H1 (cell line): ENCODE data around the gene LBH. TPM values are rescaled to one million over a fixed set of nuclear protein-coding genes. Genes with fewer than 3 reads are reported as not detected.

ENCODE experiments used
- CTCF ChIA-PET: fragments of 300-600 bp; sonication (Branson Sonifier 250); formaldehyde crosslinking; loops from one replicate; lab custom pipeline; 2021; ENCODE audit not compliant: partially characterized antibody; lab: Charles Lee
- POLR2A ChIA-PET: fragments of 300-600 bp; sonication (Branson Sonifier 250); formaldehyde crosslinking; loops from one replicate; lab custom pipeline; 2021; ENCODE audit warnings: inconsistent platforms; ENCODE audit not compliant: partially characterized antibody; lab: Charles Lee
- DNase-seq, 2 experiments: peaks; one replicate each; pipeline versions ENCODE4 v3.0.0 to v3.0.0-alpha.2; 2010 to 2022; ENCODE audit warnings: low spot score in 2 of 2, low read depth in 1 of 2, mixed read lengths in 1 of 2
- FAIRE-seq: peaks from 2 replicates; lab custom pipeline; 2011; peaks lifted over from hg19 to GRCh38; lab: Jason Lieb, UNC
- H2AFZ ChIP-seq: 2 replicates; pipeline ENCODE4 v1.8.1; 2012; ENCODE audit warnings: low read length, inconsistent platforms
- H2AK5ac ChIP-seq: 2 replicates; pipeline ENCODE4 v1.6.1; 2013; ENCODE audit warnings: low read depth, low read length
- H2BK120ac ChIP-seq: replicated peaks from 2 replicates; pipeline ENCODE3; 2013; ENCODE audit warnings: low read depth, low read length, inconsistent platforms
- H2BK12ac ChIP-seq: 2 replicates; pipeline ENCODE4 v1.6.1; 2013; ENCODE audit warnings: low read depth, low read length
- H2BK15ac ChIP-seq: 2 replicates; pipeline ENCODE4 v1.6.1; 2013; ENCODE audit warnings: low read length
- H2BK20ac ChIP-seq: 2 replicates; pipeline ENCODE4 v1.6.1; 2013; ENCODE audit warnings: low read length
- H2BK5ac ChIP-seq: 2 replicates; pipeline ENCODE4 v1.6.1; 2013; ENCODE audit warnings: low read depth, low read length
- H3K14ac ChIP-seq: 2 replicates; pipeline ENCODE4 v1.6.1; 2013; ENCODE audit warnings: inconsistent platforms; ENCODE audit not compliant: insufficient read length
- H3K18ac ChIP-seq: 2 replicates; pipeline ENCODE4 v1.6.1; 2013; ENCODE audit warnings: low read length; ENCODE audit errors: extremely low read depth
- H3K23ac ChIP-seq: 2 replicates; pipeline ENCODE4 v1.6.1; 2013; ENCODE audit warnings: inconsistent platforms; ENCODE audit not compliant: insufficient read length
- H3K23me2 ChIP-seq: 2 replicates; pipeline ENCODE4 v1.6.1; 2013; ENCODE audit warnings: low read depth, low read length
- H3K27ac ChIP-seq: 2 replicates; pipeline ENCODE4 v1.6.1; 2011; ENCODE audit warnings: low read depth, low read length, inconsistent platforms
- H3K27me3 ChIP-seq, 4 experiments: replicated peaks in 1 of 4; 1 replicate in 1 of 4; 2 replicates in 3 of 4; pipeline versions ENCODE4 v1.6.1 to v1.8.1; 2011 to 2013; ENCODE audit warnings: low read length in 3 of 4, mild to moderate bottlenecking in 3 of 4, inconsistent platforms in 2 of 4, mixed read lengths in 2 of 4, moderate library complexity in 1 of 4; ENCODE audit not compliant: control insufficient read depth in 3 of 4, insufficient read depth in 3 of 4; ENCODE audit errors: extremely low read depth in 1 of 4
- H3K36me3 ChIP-seq, 4 experiments: 2 replicates each; pipeline versions ENCODE4 v1.6.1 to v1.8.1; 2011 to 2013; ENCODE audit warnings: mild to moderate bottlenecking in 4 of 4, low read length in 3 of 4, moderate library complexity in 2 of 4, control low read depth in 1 of 4, inconsistent platforms in 1 of 4; ENCODE audit not compliant: insufficient read depth in 4 of 4, control insufficient read depth in 2 of 4
- H3K4ac ChIP-seq: replicated peaks from 2 replicates; pipeline ENCODE3; 2013; ENCODE audit warnings: low read length, low read depth, mixed read lengths, inconsistent platforms; ENCODE audit not compliant: insufficient read length
- H3K4me1 ChIP-seq, 4 experiments: replicated peaks in 1 of 4; 1 replicate in 1 of 4; 2 replicates in 3 of 4; pipeline versions ENCODE4 v1.6.1 to v1.8.1; 2011 to 2013; ENCODE audit warnings: low read length in 3 of 4, inconsistent platforms in 2 of 4, mixed read lengths in 1 of 4; ENCODE audit not compliant: insufficient read depth in 4 of 4, control insufficient read depth in 3 of 4
- H3K4me2 ChIP-seq, 2 experiments: 2 replicates each; pipeline versions ENCODE4 v1.6.1 to v1.8.1; 2011 to 2013; ENCODE audit warnings: low read depth in 2 of 2, low read length in 2 of 2, control low read depth in 1 of 2, inconsistent platforms in 1 of 2, mild to moderate bottlenecking in 1 of 2; ENCODE audit not compliant: insufficient read depth in 1 of 2
- H3K4me3 ChIP-seq, 4 experiments: fragments of 200-600, 300-600 bp in 1 of 4; sonication (generic), shearing (Covaris generic), sonication (Bioruptor Twin) in 1 of 4; 2 replicates each; pipeline versions ENCODE4 v1.5.1 to v1.8.1; 2011 to 2016; ENCODE audit warnings: low read length in 4 of 4, low read depth in 3 of 4, control low read depth in 2 of 4, inconsistent platforms in 2 of 4, mild to moderate bottlenecking in 2 of 4, mixed read lengths in 1 of 4, moderate library complexity in 1 of 4; ENCODE audit not compliant: insufficient read depth in 2 of 4; ENCODE audit errors: extremely low read depth in 1 of 4
- H3K56ac ChIP-seq: replicated peaks from 2 replicates; pipeline ENCODE3; 2013; ENCODE audit warnings: low read depth, mild to moderate bottlenecking, mixed read lengths, low read length, inconsistent platforms; ENCODE audit not compliant: insufficient read length
- H3K79me1 ChIP-seq: 2 replicates; pipeline ENCODE4 v1.6.1; 2013; ENCODE audit warnings: low read depth, low read length, control low read depth
- H3K79me2 ChIP-seq, 2 experiments: 2 replicates each; pipeline versions ENCODE4 v1.6.1 to v1.8.1; 2012 to 2013; ENCODE audit warnings: low read length in 2 of 2, mild to moderate bottlenecking in 2 of 2, inconsistent platforms in 1 of 2; ENCODE audit not compliant: insufficient read depth in 2 of 2, control insufficient read depth in 1 of 2
- H3K9ac ChIP-seq, 4 experiments: replicated peaks in 1 of 4; 1 replicate in 1 of 4; 2 replicates in 3 of 4; pipeline versions ENCODE4 v1.6.1 to v1.8.1; 2011 to 2013; ENCODE audit warnings: low read depth in 3 of 4, low read length in 3 of 4, control low read depth in 2 of 4, mild to moderate bottlenecking in 2 of 4, moderate library complexity in 2 of 4, inconsistent platforms in 1 of 4; ENCODE audit errors: extremely low read depth in 1 of 4
- H3K9me3 ChIP-seq, 2 experiments: 2 replicates each; pipeline versions ENCODE4 v1.6.1 to v1.8.1; 2012 to 2013; ENCODE audit warnings: mild to moderate bottlenecking in 2 of 2, moderate library complexity in 2 of 2, control low read depth in 1 of 2, inconsistent platforms in 1 of 2, low read depth in 1 of 2, low read length in 1 of 2, mixed read lengths in 1 of 2; ENCODE audit not compliant: insufficient read depth in 2 of 2
- H4K20me1 ChIP-seq, 2 experiments: replicated peaks in 1 of 2; 2 replicates each; pipeline versions ENCODE3 to v1.8.1; 2011 to 2013; ENCODE audit warnings: inconsistent platforms in 2 of 2, low read length in 2 of 2, mild to moderate bottlenecking in 1 of 2; ENCODE audit not compliant: insufficient read depth in 2 of 2, control insufficient read depth in 1 of 2
- H4K5ac ChIP-seq: 2 replicates; pipeline ENCODE4 v1.6.1; 2013; ENCODE audit warnings: low read length, low read depth, mixed read lengths, inconsistent platforms; ENCODE audit not compliant: insufficient read length
- H4K8ac ChIP-seq: 2 replicates; pipeline ENCODE4 v1.8.0; 2013; ENCODE audit warnings: mild to moderate bottlenecking, moderate library complexity, low read length, inconsistent platforms; ENCODE audit not compliant: insufficient read depth; ENCODE audit errors: extremely low read depth
- H4K91ac ChIP-seq: replicated peaks from 2 replicates; pipeline ENCODE3; 2013; ENCODE audit warnings: low read length, mixed read lengths, inconsistent platforms; ENCODE audit not compliant: insufficient read length
- CBX5 ChIP-seq: fragments of 300-800, 300-1000 bp; sonication (generic); IDR thresholded peaks from 2 replicates; pipeline ENCODE4 v1.7.1; 2016; ENCODE audit warnings: antibody characterized with exemption, low read length, low read depth
- SP2 ChIP-seq: IDR thresholded peaks from 2 replicates; pipeline ENCODE4 v1.6.1; 2012; ENCODE audit warnings: mild to moderate bottlenecking, low read length, inconsistent platforms
- TAF7 ChIP-seq: optimal IDR thresholded peaks from 2 replicates; pipeline ENCODE3; 2011; ENCODE audit warnings: low read depth, mild to moderate bottlenecking, inconsistent platforms, low read length, moderate library complexity, borderline replicate concordance
- WGBS, 2 experiments: shearing (Covaris generic) in 1 of 2; methylation state at CpG; one replicate each; pipeline versions ENCODE4 v1.1.6 to v1.1.7; 2013 to 2015; ENCODE audit warnings: low lambda C conversion rate in 2 of 2, mixed read lengths in 2 of 2, inconsistent platforms in 1 of 2, low coverage in 1 of 2, missing lambda C conversion rate in 1 of 2; ENCODE audit not compliant: insufficient replicate concordance in 2 of 2, insufficient coverage in 1 of 2, insufficient read length in 1 of 2; ENCODE audit errors: extremely low coverage in 1 of 2, missing lambda C conversion rate in 1 of 2; 5-methylcytosine and 5-hydroxymethylcytosine counted together
- polyA plus RNA-seq, 7 experiments: library from polyadenylated mRNA; depleted of rRNA in 3 of 7; stranded (reverse) in 5 of 7; unstranded in 2 of 7; fragments of >200 nt in 5 of 7; fragments of 200-250 nt in 2 of 7; gene quantifications; 1 replicate in 5 of 7; 2 replicates in 1 of 7; 4 replicates in 1 of 7; pipeline versions ENCODE4 v1.2.1 to v1.2.3, GENCODE V29; 2011 to 2013; ENCODE audit warnings: missing spikeins in 2 of 7, mixed read lengths in 2 of 7
- total RNA-seq: library from RNA; stranded (reverse); fragmentation: NEBNext Ultra II Directional; extraction: Animal tissue kit (Norgen Biotek cat#: 25700); gene quantifications from 2 replicates; pipeline ENCODE4 v1.2.1, GENCODE V29; 2021
- TF ChIP-seq, protein P1 (sequence below): IDR thresholded peaks from 2 replicates; pipeline ENCODE4 v1.6.1; 2011; ENCODE audit warnings: low read length, improper control_type of control experiment

LBH gene
- total and polyA plus RNA-seq, 2 of the 8 experiments (the other 6 are each of a cell fraction or from before 2014, with no cell fraction given): 25.7 to 34.5 TPM

- Histone ChIP-seq H3K14ac (no peak overlapping the region), H3K18ac (no peak overlapping the region), H3K27ac (no peak overlapping the region), H3K9ac (no peak overlapping the region), H3K36me3 (no peaks in the 10 kb centered on the region), H3K79me2 (no peaks in the 10 kb centered on the region), H3K4me2 (no peak overlapping the region), H4K8ac (no peak overlapping the region), H3K27me3 (peaks cover 0 to 7% (median 4%) of the 10 kb centered on the region in 4 experiments; a peak in 4 of 7 replicates), H3K9me3 (no peaks in the 10 kb centered on the region), H2BK12ac (no peak overlapping the region), H2BK120ac (no peak overlapping the region), H4K20me1 (no peaks in the 10 kb centered on the region), H2BK5ac (no peak overlapping the region), H3K79me1 (no peaks in the 10 kb centered on the region), H3K23me2 (no peaks in the 10 kb centered on the region), H2AFZ (no peak overlapping the region), H3K4me1 (peaks cover 3 to 16% (median 5%) of the 10 kb centered on the region in 4 experiments), H3K23ac (no peak overlapping the region), H4K91ac (no peak overlapping the region), H3K4me3 (no peak overlapping the region), H4K5ac (no peak overlapping the region), H3K56ac (no peak overlapping the region), H2BK15ac (no peak overlapping the region), H2AK5ac (no peak overlapping the region), H2BK20ac (no peak overlapping the region), H3K4ac (no peak overlapping the region)
- CTCF ChIA-PET: interaction anchor here (0.7 to 2.0 kb wide), 2 partner anchors 9 to 68 kb away, joined by 3 to 5 read pairs; no protein-coding TSS in a partner anchor
- DNase-seq: no peak
- 88% methylated on average over 4 of the region's 4 CpGs; no CpG with 5 or more reads in 1 of the 2 experiments for WGBS, 2 experiments
- TF ChIP-seq SP2 (no peak), CBX5 (no peak), TAF7 (no peak)
- TF ChIP-seq, protein P1, sequence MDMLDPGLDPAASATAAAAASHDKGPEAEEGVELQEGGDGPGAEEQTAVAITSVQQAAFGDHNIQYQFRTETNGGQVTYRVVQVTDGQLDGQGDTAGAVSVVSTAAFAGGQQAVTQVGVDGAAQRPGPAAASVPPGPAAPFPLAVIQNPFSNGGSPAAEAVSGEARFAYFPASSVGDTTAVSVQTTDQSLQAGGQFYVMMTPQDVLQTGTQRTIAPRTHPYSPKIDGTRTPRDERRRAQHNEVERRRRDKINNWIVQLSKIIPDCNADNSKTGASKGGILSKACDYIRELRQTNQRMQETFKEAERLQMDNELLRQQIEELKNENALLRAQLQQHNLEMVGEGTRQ: no peak
- POLR2A ChIA-PET: no interaction called here
- no peak for FAIRE-seq
Observed at GRCh38 chr2:30306522-30306921, 75.2 kb downstream of the LBH start.
